Fibroblast of villous mesenchyme (primary cell): ENCODE results near the gene EDIL3. TPM values are rescaled to one million over a fixed set of nuclear protein-coding genes. Genes with fewer than 3 reads are reported as not detected.

Experiments used
- DNase-seq: peaks from one replicate; pipeline ENCODE4 v3.0.0-alpha.2; 2010; ENCODE audit warnings: low read depth
- H3K4me3 ChIP-seq: 2 replicates; pipeline ENCODE4 v1.5.1; 2011; ENCODE audit warnings: low read depth, mild to moderate bottlenecking, low read length
- CTCF ChIP-seq: IDR thresholded peaks from 2 replicates; pipeline ENCODE4 v1.5.1; 2012; ENCODE audit warnings: low read depth, mild to moderate bottlenecking, low read length; ENCODE audit not compliant: insufficient read depth
- total RNA-seq: library from RNA; depleted of rRNA; stranded (reverse); fragments of >200 nt; gene quantifications from 2 replicates; pipeline ENCODE4 v1.2.3, GENCODE V29; 2012

EDIL3 gene
- total RNA-seq, 1 donor, result 57.0 TPM

- DNase-seq, result peak; percentile 51
- no peak for TF ChIP-seq CTCF
- H3K4me3 ChIP-seq, result no peak overlapping the region
Observed at GRCh38 chr5:84287951-84288350, 96.7 kb downstream of the EDIL3 start.

GRCh38 chr5:84286662-84287061, 98.0 kb downstream of the EDIL3 start:
- H3K4me3 ChIP-seq, result no peak overlapping the region
- no peak for TF ChIP-seq CTCF
- no peak for DNase-seq

DNA sequence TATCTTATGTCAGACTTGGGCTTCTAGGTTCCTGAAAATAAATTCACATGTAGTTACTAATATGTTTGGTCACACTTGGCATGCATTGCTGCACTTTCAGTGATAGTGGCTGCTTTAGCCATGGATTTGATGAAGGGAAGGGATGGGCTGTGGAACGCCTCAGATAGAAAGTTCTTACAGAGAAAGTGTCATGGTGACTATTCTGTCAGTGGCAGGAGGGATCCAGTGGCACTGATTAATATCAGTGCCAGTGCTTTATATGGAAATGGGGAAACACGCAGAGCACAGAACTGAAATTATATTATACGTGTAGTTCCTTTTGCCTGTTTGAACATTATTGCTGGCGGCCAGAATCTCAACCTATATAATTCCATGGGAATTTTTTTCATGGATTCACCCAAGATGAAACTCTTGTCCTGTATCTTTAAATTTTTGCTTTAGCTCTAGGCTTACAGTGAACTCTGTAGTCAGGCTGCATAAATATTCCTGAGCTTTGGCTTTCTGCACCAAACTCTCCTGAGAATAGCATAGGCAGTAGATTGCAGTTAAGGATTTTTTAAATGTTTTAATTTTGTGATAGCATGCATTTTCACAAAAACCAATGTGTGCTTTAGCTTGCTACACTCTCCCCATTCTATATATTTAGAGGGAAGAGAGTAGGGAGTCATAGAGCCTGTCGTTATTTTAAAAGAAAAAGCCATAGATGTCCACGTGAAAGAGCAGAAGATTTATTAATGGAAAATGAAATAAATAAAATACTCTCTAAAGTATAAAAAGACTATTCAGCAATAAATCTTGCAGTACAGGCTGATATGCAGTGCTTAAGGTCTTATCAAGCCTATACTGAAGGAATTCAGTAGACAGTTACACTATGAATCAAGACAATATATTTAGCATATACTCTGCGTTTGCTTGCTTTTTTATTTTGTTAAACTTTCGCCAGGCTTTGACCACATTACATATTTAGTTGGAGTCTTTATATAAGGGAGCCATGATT, 98.7 kb downstream of the EDIL3 start:
- no peak for TF ChIP-seq CTCF
- no peak overlapping the region for H3K4me3 ChIP-seq

DNA sequence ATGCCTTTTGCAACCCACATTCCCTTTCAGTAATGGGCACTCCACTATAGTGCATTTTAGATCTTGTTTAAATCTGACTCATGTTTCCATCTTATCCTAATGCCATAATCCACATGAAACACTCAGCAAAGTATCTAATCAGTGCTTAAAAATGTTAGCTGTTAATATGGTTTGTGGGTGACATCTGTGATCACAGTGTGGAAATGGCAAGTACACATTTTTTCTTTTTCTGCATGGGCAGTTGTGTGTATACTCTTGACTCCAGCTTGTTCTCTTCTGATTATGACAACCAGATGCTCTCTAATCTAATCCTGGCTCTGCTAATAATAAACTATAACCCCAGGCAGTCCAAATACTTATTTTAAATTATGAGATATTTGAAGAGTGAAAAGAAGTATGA, 103.3 kb downstream of the EDIL3 start:
- no peak for TF ChIP-seq CTCF
- H3K4me3 ChIP-seq, result no peak overlapping the region
- DNase-seq, result no peak

More for the DNA sequence above, 98.7 kb downstream of the EDIL3 start:
- no peak for DNase-seq

- no peak overlapping the region for H3K4me3 ChIP-seq
- DNase-seq, result no peak
- no peak for TF ChIP-seq CTCF
Observed at GRCh38 chr5:84279234-84279633, 105.4 kb downstream of the EDIL3 start.

DNA sequence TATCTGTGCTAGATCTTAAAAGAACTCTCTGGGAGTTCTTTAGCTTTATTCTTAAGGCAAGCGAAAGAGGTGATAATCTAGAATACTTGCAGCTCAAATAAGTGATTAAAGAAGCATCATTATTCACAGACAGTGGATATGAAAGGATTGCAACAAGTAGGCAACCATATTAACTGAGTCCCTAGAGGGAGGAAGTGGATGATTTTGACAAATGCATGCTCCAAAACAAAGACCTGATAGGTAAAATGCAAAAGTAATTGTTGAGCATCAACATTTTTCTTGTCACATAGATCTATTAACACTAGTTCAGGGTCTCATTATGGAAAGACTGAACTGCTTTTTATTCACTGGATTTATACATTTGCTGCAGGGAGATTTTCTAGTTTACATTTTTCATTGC, 109.1 kb downstream of the EDIL3 start:
- no peak for DNase-seq
- no peak for TF ChIP-seq CTCF
- no peak overlapping the region for H3K4me3 ChIP-seq
